H1 (cell line): ENCODE data around the gene NAA60. TPM values are rescaled to one million over a fixed set of nuclear protein-coding genes. Genes with fewer than 3 reads are reported as not detected.
"Not testable (repeated sequence)": the region's sequence is repeated elsewhere in the genome, so short reads cannot be mapped to it uniquely, and the experiment has no call there.

Experiments
- CTCF ChIA-PET: fragments of 300-600 bp; sonication (Branson Sonifier 250); formaldehyde crosslinking; loops from one replicate; lab custom pipeline; 2021; ENCODE audit not compliant: partially characterized antibody; lab: Charles Lee
- POLR2A ChIA-PET: fragments of 300-600 bp; sonication (Branson Sonifier 250); formaldehyde crosslinking; loops from one replicate; lab custom pipeline; 2021; ENCODE audit warnings: inconsistent platforms; ENCODE audit not compliant: partially characterized antibody; lab: Charles Lee
- DNase-seq, 2 experiments: peaks; one replicate each; pipeline versions ENCODE4 v3.0.0 to v3.0.0-alpha.2; 2010 to 2022; ENCODE audit warnings: low spot score in 2 of 2, low read depth in 1 of 2, mixed read lengths in 1 of 2
- FAIRE-seq: peaks from 2 replicates; lab custom pipeline; 2011; peaks lifted over from hg19 to GRCh38; lab: Jason Lieb, UNC
- H2AFZ ChIP-seq: 2 replicates; pipeline ENCODE4 v1.8.1; 2012; ENCODE audit warnings: low read length, inconsistent platforms
- H2AK5ac ChIP-seq: 2 replicates; pipeline ENCODE4 v1.6.1; 2013; ENCODE audit warnings: low read depth, low read length
- H2BK120ac ChIP-seq: replicated peaks from 2 replicates; pipeline ENCODE3; 2013; ENCODE audit warnings: low read depth, low read length, inconsistent platforms
- H2BK12ac ChIP-seq: 2 replicates; pipeline ENCODE4 v1.6.1; 2013; ENCODE audit warnings: low read depth, low read length
- H2BK15ac ChIP-seq: 2 replicates; pipeline ENCODE4 v1.6.1; 2013; ENCODE audit warnings: low read length
- H2BK20ac ChIP-seq: 2 replicates; pipeline ENCODE4 v1.6.1; 2013; ENCODE audit warnings: low read length
- H2BK5ac ChIP-seq: 2 replicates; pipeline ENCODE4 v1.6.1; 2013; ENCODE audit warnings: low read depth, low read length
- H3K14ac ChIP-seq: 2 replicates; pipeline ENCODE4 v1.6.1; 2013; ENCODE audit warnings: inconsistent platforms; ENCODE audit not compliant: insufficient read length
- H3K18ac ChIP-seq: 2 replicates; pipeline ENCODE4 v1.6.1; 2013; ENCODE audit warnings: low read length; ENCODE audit errors: extremely low read depth
- H3K23ac ChIP-seq: 2 replicates; pipeline ENCODE4 v1.6.1; 2013; ENCODE audit warnings: inconsistent platforms; ENCODE audit not compliant: insufficient read length
- H3K23me2 ChIP-seq: 2 replicates; pipeline ENCODE4 v1.6.1; 2013; ENCODE audit warnings: low read depth, low read length
- H3K27ac ChIP-seq: 2 replicates; pipeline ENCODE4 v1.6.1; 2011; ENCODE audit warnings: low read depth, low read length, inconsistent platforms
- H3K27me3 ChIP-seq, 4 experiments: replicated peaks in 1 of 4; 1 replicate in 1 of 4; 2 replicates in 3 of 4; pipeline versions ENCODE4 v1.6.1 to v1.8.1; 2011 to 2013; ENCODE audit warnings: low read length in 3 of 4, mild to moderate bottlenecking in 3 of 4, inconsistent platforms in 2 of 4, mixed read lengths in 2 of 4, moderate library complexity in 1 of 4; ENCODE audit not compliant: control insufficient read depth in 3 of 4, insufficient read depth in 3 of 4; ENCODE audit errors: extremely low read depth in 1 of 4
- H3K36me3 ChIP-seq, 4 experiments: 2 replicates each; pipeline versions ENCODE4 v1.6.1 to v1.8.1; 2011 to 2013; ENCODE audit warnings: mild to moderate bottlenecking in 4 of 4, low read length in 3 of 4, moderate library complexity in 2 of 4, control low read depth in 1 of 4, inconsistent platforms in 1 of 4; ENCODE audit not compliant: insufficient read depth in 4 of 4, control insufficient read depth in 2 of 4
- H3K4ac ChIP-seq: replicated peaks from 2 replicates; pipeline ENCODE3; 2013; ENCODE audit warnings: low read length, low read depth, mixed read lengths, inconsistent platforms; ENCODE audit not compliant: insufficient read length
- H3K4me1 ChIP-seq, 4 experiments: replicated peaks in 1 of 4; 1 replicate in 1 of 4; 2 replicates in 3 of 4; pipeline versions ENCODE4 v1.6.1 to v1.8.1; 2011 to 2013; ENCODE audit warnings: low read length in 3 of 4, inconsistent platforms in 2 of 4, mixed read lengths in 1 of 4; ENCODE audit not compliant: insufficient read depth in 4 of 4, control insufficient read depth in 3 of 4
- H3K4me2 ChIP-seq, 2 experiments: 2 replicates each; pipeline versions ENCODE4 v1.6.1 to v1.8.1; 2011 to 2013; ENCODE audit warnings: low read depth in 2 of 2, low read length in 2 of 2, control low read depth in 1 of 2, inconsistent platforms in 1 of 2, mild to moderate bottlenecking in 1 of 2; ENCODE audit not compliant: insufficient read depth in 1 of 2
- H3K4me3 ChIP-seq, 4 experiments: fragments of 200-600, 300-600 bp in 1 of 4; sonication (generic), shearing (Covaris generic), sonication (Bioruptor Twin) in 1 of 4; 2 replicates each; pipeline versions ENCODE4 v1.5.1 to v1.8.1; 2011 to 2016; ENCODE audit warnings: low read length in 4 of 4, low read depth in 3 of 4, control low read depth in 2 of 4, inconsistent platforms in 2 of 4, mild to moderate bottlenecking in 2 of 4, mixed read lengths in 1 of 4, moderate library complexity in 1 of 4; ENCODE audit not compliant: insufficient read depth in 2 of 4; ENCODE audit errors: extremely low read depth in 1 of 4
- H3K56ac ChIP-seq: replicated peaks from 2 replicates; pipeline ENCODE3; 2013; ENCODE audit warnings: low read depth, mild to moderate bottlenecking, mixed read lengths, low read length, inconsistent platforms; ENCODE audit not compliant: insufficient read length
- H3K79me1 ChIP-seq: 2 replicates; pipeline ENCODE4 v1.6.1; 2013; ENCODE audit warnings: low read depth, low read length, control low read depth
- H3K79me2 ChIP-seq, 2 experiments: 2 replicates each; pipeline versions ENCODE4 v1.6.1 to v1.8.1; 2012 to 2013; ENCODE audit warnings: low read length in 2 of 2, mild to moderate bottlenecking in 2 of 2, inconsistent platforms in 1 of 2; ENCODE audit not compliant: insufficient read depth in 2 of 2, control insufficient read depth in 1 of 2
- H3K9ac ChIP-seq, 4 experiments: replicated peaks in 1 of 4; 1 replicate in 1 of 4; 2 replicates in 3 of 4; pipeline versions ENCODE4 v1.6.1 to v1.8.1; 2011 to 2013; ENCODE audit warnings: low read depth in 3 of 4, low read length in 3 of 4, control low read depth in 2 of 4, mild to moderate bottlenecking in 2 of 4, moderate library complexity in 2 of 4, inconsistent platforms in 1 of 4; ENCODE audit errors: extremely low read depth in 1 of 4
- H3K9me3 ChIP-seq, 2 experiments: 2 replicates each; pipeline versions ENCODE4 v1.6.1 to v1.8.1; 2012 to 2013; ENCODE audit warnings: mild to moderate bottlenecking in 2 of 2, moderate library complexity in 2 of 2, control low read depth in 1 of 2, inconsistent platforms in 1 of 2, low read depth in 1 of 2, low read length in 1 of 2, mixed read lengths in 1 of 2; ENCODE audit not compliant: insufficient read depth in 2 of 2
- H4K20me1 ChIP-seq, 2 experiments: replicated peaks in 1 of 2; 2 replicates each; pipeline versions ENCODE3 to v1.8.1; 2011 to 2013; ENCODE audit warnings: inconsistent platforms in 2 of 2, low read length in 2 of 2, mild to moderate bottlenecking in 1 of 2; ENCODE audit not compliant: insufficient read depth in 2 of 2, control insufficient read depth in 1 of 2
- H4K5ac ChIP-seq: 2 replicates; pipeline ENCODE4 v1.6.1; 2013; ENCODE audit warnings: low read length, low read depth, mixed read lengths, inconsistent platforms; ENCODE audit not compliant: insufficient read length
- H4K8ac ChIP-seq: 2 replicates; pipeline ENCODE4 v1.8.0; 2013; ENCODE audit warnings: mild to moderate bottlenecking, moderate library complexity, low read length, inconsistent platforms; ENCODE audit not compliant: insufficient read depth; ENCODE audit errors: extremely low read depth
- H4K91ac ChIP-seq: replicated peaks from 2 replicates; pipeline ENCODE3; 2013; ENCODE audit warnings: low read length, mixed read lengths, inconsistent platforms; ENCODE audit not compliant: insufficient read length
- WGBS, 2 experiments: shearing (Covaris generic) in 1 of 2; methylation state at CpG; one replicate each; pipeline versions ENCODE4 v1.1.6 to v1.1.7; 2013 to 2015; ENCODE audit warnings: low lambda C conversion rate in 2 of 2, mixed read lengths in 2 of 2, inconsistent platforms in 1 of 2, low coverage in 1 of 2, missing lambda C conversion rate in 1 of 2; ENCODE audit not compliant: insufficient replicate concordance in 2 of 2, insufficient coverage in 1 of 2, insufficient read length in 1 of 2; ENCODE audit errors: extremely low coverage in 1 of 2, missing lambda C conversion rate in 1 of 2; 5-methylcytosine and 5-hydroxymethylcytosine counted together
- polyA plus RNA-seq, 7 experiments: library from polyadenylated mRNA; depleted of rRNA in 3 of 7; stranded (reverse) in 5 of 7; unstranded in 2 of 7; fragments of >200 nt in 5 of 7; fragments of 200-250 nt in 2 of 7; gene quantifications; 1 replicate in 5 of 7; 2 replicates in 1 of 7; 4 replicates in 1 of 7; pipeline versions ENCODE4 v1.2.1 to v1.2.3, GENCODE V29; 2011 to 2013; ENCODE audit warnings: missing spikeins in 2 of 7, mixed read lengths in 2 of 7
- total RNA-seq: library from RNA; stranded (reverse); fragmentation: NEBNext Ultra II Directional; extraction: Animal tissue kit (Norgen Biotek cat#: 25700); gene quantifications from 2 replicates; pipeline ENCODE4 v1.2.1, GENCODE V29; 2021

The NAA60 gene
- total and polyA plus RNA-seq, 2 of the 8 experiments (the other 6 are each of a cell fraction or from before 2014, with no cell fraction given): 34.1 to 47.6 TPM

- 95% methylated on average over 3 of the region's 3 CpGs; no CpG with 5 or more reads in 1 of the 2 experiments for WGBS, 2 experiments
- Histone ChIP-seq H3K79me2 (peaks cover 5 to 72% of the 10 kb centered on the region in 2 experiments; a peak in 3 of 4 replicates), H4K20me1 (peaks cover 10 to 11% of the 10 kb centered on the region in 2 experiments), H3K79me1 (peaks cover 17% of the 10 kb centered on the region)
- H2AK5ac ChIP-seq, FAIRE-seq, H3K9ac ChIP-seq, H2BK12ac ChIP-seq, H3K56ac ChIP-seq, H3K4me1 ChIP-seq, H2BK120ac ChIP-seq, H3K4me3 ChIP-seq, H3K23ac ChIP-seq, H4K8ac ChIP-seq, H4K5ac ChIP-seq, H4K91ac ChIP-seq, H3K4me2 ChIP-seq, DNase-seq, H2AFZ ChIP-seq, H2BK20ac ChIP-seq, H3K23me2 ChIP-seq, H3K27me3 ChIP-seq, H2BK15ac ChIP-seq, CTCF ChIA-PET, H3K18ac ChIP-seq, H2BK5ac ChIP-seq, H3K4ac ChIP-seq, H3K27ac ChIP-seq, H3K14ac ChIP-seq, H3K36me3 ChIP-seq, H3K9me3 ChIP-seq: not testable (repeated sequence)
- POLR2A ChIA-PET: interaction anchor here (3.0 kb wide), 1 partner anchor 17 kb away, joined by 9 read pairs; no protein-coding TSS in a partner anchor
These were observed 30.1 kb downstream of the NAA60 start for GRCh38 chr16:3473596-3473943.
